Measurements from ENCODE around the gene PBLD. TPM values are rescaled to one million over a fixed set of nuclear protein-coding genes. Genes with fewer than 3 reads are reported as not detected.

Gene PBLD
- 1 to 10 TPM; 1.8 to 2.9 (median 2.0) TPM for total RNA-seq
- 1 to 10 TPM in 1 of 3 donors, under 1 TPM in 2; 0.77 to 2.0 (median 0.82) TPM for polyA plus RNA-seq
- long read RNA-seq, donor 1, partial matches to known transcripts = 0 of 4 reads
- long read RNA-seq, donor 1, other reads (novel, unspliced or antisense) = 0 of 4 reads
- long read RNA-seq, donor 2, partial matches to known transcripts = 0 of 4 reads
- long read RNA-seq, donor 2, other reads (novel, unspliced or antisense) = 1 of 4 reads

GRCh38 chr10:68332259-68333057, at the start of gene PBLD:
Gene PBLD (minus strand): TSS chr10:68332928. CDS start chr10:68306844, 26,084 bp downstream.
- H3K4me1 ChIP-seq = peaks cover 41% of the 10 kb centered on the region
- H3K9me3 ChIP-seq = no peaks in the 10 kb centered on the region
- no peaks in the 10 kb centered on the region for H3K27me3 ChIP-seq (ENCODE audit: insufficient read depth in 3 of 3, low read length in 2 of 3)
- no peaks in the 10 kb centered on the region for H3K36me3 ChIP-seq (ENCODE audit: insufficient read depth in 1 of 2, low read depth in 1 of 2)
- H3K27ac ChIP-seq = peak within 1 kb of the TSS; percentile 95
- DNase-seq = peak; percentile 64 to 85
- 0% methylated on average over 44 to 51 of the region's 51 CpGs for WGBS, 3 donors
- peak; percentile 47 for TF ChIP-seq CTCF (IDR thresholded peaks at IDR 0.05)
- peak; percentile 40 to 59 (median 43) for ATAC-seq
- intact Hi-C loops (cut with DNase I) = loop anchor here (10.0 kb wide), 1 partner anchor 258 kb away; the partner anchor contains the start of gene HERC4 (in 2 of the 2)
- peak within 1 kb of the TSS; percentile 93 for H3K4me3 ChIP-seq

- TF ChIP-seq CTCF (IDR thresholded peaks at IDR 0.05) = no peak
- no peaks in the 10 kb centered on the region for H3K4me1 ChIP-seq
- no peak for ATAC-seq
- H3K4me3 ChIP-seq = no peak overlapping the region
- DNase-seq = no peak
- no peak overlapping the region for H3K27ac ChIP-seq
- no peaks in the 10 kb centered on the region for H3K9me3 ChIP-seq
- peaks cover 0 to 73% of the 10 kb centered on the region in 2 donors for H3K36me3 ChIP-seq (ENCODE audit: insufficient read depth in 1 of 2, low read depth in 1 of 2)
- intact Hi-C loops (cut with DNase I) = loop anchor here in 1 of 2 donors (10.0 kb wide), 1 partner anchor 393 kb away; no protein-coding TSS in a partner anchor
- 95 to 100% (median 100%) methylated on average over 1 of the region's 1 CpG for WGBS, 3 donors
- H3K27me3 ChIP-seq (ENCODE audit: insufficient read depth in 3 of 3, low read length in 2 of 3) = no peaks in the 10 kb centered on the region
Measured at GRCh38 chr10:68371604-68372003, 38.9 kb upstream of the PBLD start.

GRCh38 chr10:68367121-68367520, 34.4 kb upstream of the PBLD start:
- intact Hi-C loops (cut with DNase I) = no loop called here
- WGBS, 3 donors = 67 to 81% (median 77%) methylated on average over 2 of the region's 2 CpGs
- Histone ChIP-seq H3K27me3 (ENCODE audit: insufficient read depth in 3 of 3, low read length in 2 of 3) (no peaks in the 10 kb centered on the region), H3K36me3 (ENCODE audit: insufficient read depth in 1 of 2, low read depth in 1 of 2) (peaks cover 2 to 64% of the 10 kb centered on the region in 2 donors), H3K4me3 (no peak overlapping the region), H3K27ac (no peak overlapping the region), H3K9me3 (no peaks in the 10 kb centered on the region), H3K4me1 (no peaks in the 10 kb centered on the region)
- ATAC-seq (no peak), DNase-seq (no peak)
- no peak for TF ChIP-seq CTCF (IDR thresholded peaks at IDR 0.05)

- H3K27me3 ChIP-seq (ENCODE audit: insufficient read depth in 3 of 3, low read length in 2 of 3) = no peaks in the 10 kb centered on the region
- H3K4me3 ChIP-seq = no peak overlapping the region
- peaks cover 4 to 64% of the 10 kb centered on the region in 2 donors for H3K36me3 ChIP-seq (ENCODE audit: insufficient read depth in 1 of 2, low read depth in 1 of 2)
- WGBS, 3 donors = 96 to 98% (median 97%) methylated on average over 5 of the region's 5 CpGs
- TF ChIP-seq CTCF (IDR thresholded peaks at IDR 0.05) = no peak
- no peak overlapping the region for H3K27ac ChIP-seq
- no peaks in the 10 kb centered on the region for H3K9me3 ChIP-seq
- H3K4me1 ChIP-seq = no peaks in the 10 kb centered on the region
- DNase-seq = no peak
- intact Hi-C loops (cut with DNase I) = no loop called here
- no peak for ATAC-seq
Measured at GRCh38 chr10:68366600-68366999, 33.9 kb upstream of the PBLD start.

All from psoas muscle (tissue), 8 donors.